Measurements from ENCODE around the gene TRRAP. TPM values are rescaled to one million over a fixed set of nuclear protein-coding genes. Genes with fewer than 3 reads are reported as not detected.

The TRRAP gene
- total and polyA plus RNA-seq, 2 of the 4 experiments (the other 2 are of a cell fraction) = 12.5 to 18.1 TPM

DNA sequence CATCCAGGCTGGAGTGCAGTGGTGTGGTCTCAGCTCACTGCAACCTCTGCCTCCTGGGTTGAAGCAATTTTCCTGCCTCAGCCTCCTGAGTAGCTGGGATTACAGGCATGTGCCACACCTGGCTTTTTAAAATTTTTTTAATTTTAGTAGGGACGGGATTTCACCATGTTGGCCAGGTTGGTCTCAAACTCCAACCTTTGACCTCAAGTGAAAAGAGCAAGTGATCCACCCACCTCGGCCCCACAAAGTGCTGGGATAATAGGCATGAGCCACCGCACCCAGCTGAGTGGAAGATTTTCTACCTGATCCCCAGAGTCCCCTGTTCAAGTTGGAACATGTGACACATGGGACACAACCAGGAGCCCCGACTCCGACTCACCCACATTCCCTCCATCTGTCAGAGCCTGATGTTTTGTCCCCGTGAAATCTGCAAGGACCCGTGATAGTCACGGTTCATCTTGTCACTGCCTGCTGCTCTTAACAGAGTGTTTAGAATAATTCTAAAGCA, 161.1 kb downstream of the TRRAP start:
- Histone ChIP-seq H3K4me2 (ENCODE audit: low read depth, low read length) (no peak overlapping the region), H3K23ac (ENCODE audit: low read depth, low read length) (no peak overlapping the region), H2BK5ac (ENCODE audit: low read depth, low read length, poor library complexity, severe bottlenecking) (no peak overlapping the region), H4K20me1 (ENCODE audit: insufficient read depth, low read length) (peaks cover 21% of the 10 kb centered on the region), H3K4ac (ENCODE audit: low read depth, low read length) (no peak overlapping the region), H4K5ac (ENCODE audit: low read depth, low read length) (no peak overlapping the region), H2BK15ac (ENCODE audit: low read depth, low read length) (no peak overlapping the region), H2AK9ac (replicated peaks; ENCODE audit: low read depth, low read length, poor library complexity) (no peak overlapping the region), H3K9me1 (ENCODE audit: insufficient read depth, low read length) (peaks cover 3% of the 10 kb centered on the region; the same call in 1 of the 2 replicates), H3K9ac (ENCODE audit: low read depth, low read length) (no peak overlapping the region), H3K56ac (ENCODE audit: extremely low read depth, insufficient read depth, low read length) (no peak overlapping the region), H2AFZ (replicated peaks; ENCODE audit: low read length, poor library complexity) (no peak overlapping the region), H2BK20ac (ENCODE audit: low read depth, low read length) (no peak overlapping the region), H3K27ac (ENCODE audit: insufficient read depth, low read length) (no peak overlapping the region), H2AK5ac (ENCODE audit: low read depth, low read length) (no peak overlapping the region), H3K4me3 (ENCODE audit: insufficient read depth, low read depth, low read length) (no peak overlapping the region), H4K91ac (ENCODE audit: insufficient read depth, low read depth, low read length) (no peak overlapping the region), H2BK120ac (ENCODE audit: low read depth, low read length) (no peak overlapping the region), H3K14ac (replicated peaks; ENCODE audit: low read depth, low read length) (no peak overlapping the region), H3K79me1 (ENCODE audit: low read depth in 1 of 2, low read length in 2 of 2) (peaks cover 17 to 50% of the 10 kb centered on the region in 2 experiments), H3K9me3 (ENCODE audit: control insufficient read depth, insufficient read depth, low read length) (no peaks in the 10 kb centered on the region), H3K27me3 (ENCODE audit: control insufficient read depth, insufficient read depth, low read length) (no peaks in the 10 kb centered on the region), H3K36me3 (ENCODE audit: control insufficient read depth, insufficient read depth, low read length) (peaks cover 71% of the 10 kb centered on the region), H4K8ac (ENCODE audit: low read depth in 2 of 2, low read length in 2 of 2) (no peak overlapping the region), H3K18ac (ENCODE audit: low read depth, low read length) (no peak overlapping the region), H3K4me1 (ENCODE audit: control insufficient read depth, insufficient read depth, low read length) (peaks cover 6% of the 10 kb centered on the region)
- ChIA-PET CTCF (interaction anchor here (0.6 kb wide), 1 partner anchor 65 kb away, joined by 3 read pairs; no protein-coding TSS in a partner anchor), POLR2A (ENCODE audit: unreplicated experiment) (interaction anchor here (0.6 kb wide), 1 partner anchor 13 kb away, joined by 4 read pairs; no protein-coding TSS in a partner anchor)
- no TSS peak for BruUV-seq (replicated peaks)
- TF ChIP-seq, protein P1, sequence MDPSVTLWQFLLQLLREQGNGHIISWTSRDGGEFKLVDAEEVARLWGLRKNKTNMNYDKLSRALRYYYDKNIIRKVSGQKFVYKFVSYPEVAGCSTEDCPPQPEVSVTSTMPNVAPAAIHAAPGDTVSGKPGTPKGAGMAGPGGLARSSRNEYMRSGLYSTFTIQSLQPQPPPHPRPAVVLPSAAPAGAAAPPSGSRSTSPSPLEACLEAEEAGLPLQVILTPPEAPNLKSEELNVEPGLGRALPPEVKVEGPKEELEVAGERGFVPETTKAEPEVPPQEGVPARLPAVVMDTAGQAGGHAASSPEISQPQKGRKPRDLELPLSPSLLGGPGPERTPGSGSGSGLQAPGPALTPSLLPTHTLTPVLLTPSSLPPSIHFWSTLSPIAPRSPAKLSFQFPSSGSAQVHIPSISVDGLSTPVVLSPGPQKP (IDR thresholded peaks at IDR 0.05; ENCODE audit: borderline replicate concordance, low read depth, low read length) = no peak
- TF ChIP-seq POLR2A (IDR thresholded peaks at IDR 0.05; ENCODE audit: low read depth, low read length) (no peak), CHD1 (IDR thresholded peaks at IDR 0.05; ENCODE audit: low read depth, low read length) (no peak), RAD21 (IDR thresholded peaks at IDR 0.05; ENCODE audit: low read length) (no peak), SMC3 (IDR thresholded peaks at IDR 0.05; ENCODE audit: low read depth, low read length) (no peak), MAFK (IDR thresholded peaks at IDR 0.05; ENCODE audit: low read depth, low read length) (no peak), CEBPB (IDR thresholded peaks at IDR 0.05; ENCODE audit: low read depth, low read length) (no peak), RCOR1 (IDR thresholded peaks at IDR 0.05; ENCODE audit: insufficient replicate concordance, low read length) (no peak), MXI1 (IDR thresholded peaks at IDR 0.05; ENCODE audit: borderline replicate concordance, low read depth, low read length) (no peak), BHLHE40 (IDR thresholded peaks at IDR 0.05; ENCODE audit: low read depth, low read length) (no peak), FOS (IDR thresholded peaks at IDR 0.05; ENCODE audit: low read depth, low read length) (no peak), MAZ (IDR thresholded peaks at IDR 0.05; ENCODE audit: borderline replicate concordance, low read depth, low read length) (no peak), NFE2L2 (IDR thresholded peaks at IDR 0.05; ENCODE audit: low read depth, low read length) (no peak), RFX5 (IDR thresholded peaks at IDR 0.05; ENCODE audit: low read depth, low read length) (no peak)
- TF ChIP-seq, protein P2, sequence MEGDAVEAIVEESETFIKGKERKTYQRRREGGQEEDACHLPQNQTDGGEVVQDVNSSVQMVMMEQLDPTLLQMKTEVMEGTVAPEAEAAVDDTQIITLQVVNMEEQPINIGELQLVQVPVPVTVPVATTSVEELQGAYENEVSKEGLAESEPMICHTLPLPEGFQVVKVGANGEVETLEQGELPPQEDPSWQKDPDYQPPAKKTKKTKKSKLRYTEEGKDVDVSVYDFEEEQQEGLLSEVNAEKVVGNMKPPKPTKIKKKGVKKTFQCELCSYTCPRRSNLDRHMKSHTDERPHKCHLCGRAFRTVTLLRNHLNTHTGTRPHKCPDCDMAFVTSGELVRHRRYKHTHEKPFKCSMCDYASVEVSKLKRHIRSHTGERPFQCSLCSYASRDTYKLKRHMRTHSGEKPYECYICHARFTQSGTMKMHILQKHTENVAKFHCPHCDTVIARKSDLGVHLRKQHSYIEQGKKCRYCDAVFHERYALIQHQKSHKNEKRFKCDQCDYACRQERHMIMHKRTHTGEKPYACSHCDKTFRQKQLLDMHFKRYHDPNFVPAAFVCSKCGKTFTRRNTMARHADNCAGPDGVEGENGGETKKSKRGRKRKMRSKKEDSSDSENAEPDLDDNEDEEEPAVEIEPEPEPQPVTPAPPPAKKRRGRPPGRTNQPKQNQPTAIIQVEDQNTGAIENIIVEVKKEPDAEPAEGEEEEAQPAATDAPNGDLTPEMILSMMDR (conservative IDR thresholded peaks at IDR 0.05; ENCODE audit: low read depth, low read length) = no peak
- TF ChIP-seq, protein P3, sequence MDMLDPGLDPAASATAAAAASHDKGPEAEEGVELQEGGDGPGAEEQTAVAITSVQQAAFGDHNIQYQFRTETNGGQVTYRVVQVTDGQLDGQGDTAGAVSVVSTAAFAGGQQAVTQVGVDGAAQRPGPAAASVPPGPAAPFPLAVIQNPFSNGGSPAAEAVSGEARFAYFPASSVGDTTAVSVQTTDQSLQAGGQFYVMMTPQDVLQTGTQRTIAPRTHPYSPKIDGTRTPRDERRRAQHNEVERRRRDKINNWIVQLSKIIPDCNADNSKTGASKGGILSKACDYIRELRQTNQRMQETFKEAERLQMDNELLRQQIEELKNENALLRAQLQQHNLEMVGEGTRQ (IDR thresholded peaks at IDR 0.05; ENCODE audit: low read depth, low read length) = no peak
- WGBS, 2 experiments (ENCODE audit: extremely low coverage in 2 of 2, insufficient read length in 1 of 2) = no CpG with 5 or more reads among the region's 8 CpGs
- in situ Hi-C loops (cut with MboI; ENCODE audit: low sequenced_read_pairs) = no loop called here
- intact Hi-C loops (cut with micrococcal nuclease) = no loop called here
- DNase-seq (no peak), ATAC-seq (ENCODE audit: low read depth) (no peak)
- dilution Hi-C loops (cut with HindIII; ENCODE audit: low sequenced_read_pairs, unreplicated experiment) = no loop called here
